Measurements from ENCODE around the gene OR5A1.

Gene OR5A1

DNA sequence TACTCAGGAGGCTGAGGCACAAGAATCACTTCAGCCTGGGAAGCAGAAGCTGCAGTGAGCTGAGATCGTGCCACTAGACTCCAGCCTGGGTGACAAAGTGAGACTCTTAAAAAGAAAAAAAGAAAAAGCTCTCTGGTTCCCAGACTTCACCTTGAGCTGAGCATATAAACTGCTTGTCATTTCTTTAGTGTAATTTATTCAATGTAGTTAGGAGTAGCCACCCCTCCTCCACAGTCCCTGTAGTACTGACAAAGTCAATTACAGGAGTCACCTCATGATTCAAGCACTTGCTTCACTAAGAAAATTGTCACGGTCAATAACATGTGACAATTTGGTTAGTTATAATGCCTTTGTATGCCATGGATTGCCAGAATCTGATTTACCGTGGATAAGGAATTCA lies 44.1 kb downstream of the OR5A1 start:
- no peak for DNase-seq
